GM12878 (cell line): ENCODE measurements around the gene SFT2D3. TPM values are rescaled to one million over a fixed set of nuclear protein-coding genes. Genes with fewer than 3 reads are reported as not detected.

Experiments
- ATAC-seq: fragments of 200-7000 bp; cut with Tn5 transposase; 3 replicates; pipeline ENCODE4 v1.9.1; 2020; ENCODE audit warnings: mild to moderate bottlenecking, moderate library complexity
- BruUV-seq: library from RNA; stranded (reverse); fragments of 400-500 nt; replicated peaks from 2 replicates; lab custom pipeline; 2021; lab: Mats Ljungman, UMichigan
- CTCF ChIA-PET: fragments of 300-600 bp; sonication (Branson Sonifier 250); formaldehyde crosslinking; extraction: SDS; loops from one replicate; lab custom pipeline; 2021; ENCODE audit warnings: inconsistent platforms; lab: Yijun Ruan, JAX
- POLR2A ChIA-PET: fragments of 350-600 bp; formaldehyde crosslinking; extraction: SDS; loops from one replicate; lab custom pipeline; 2021; ENCODE audit warnings: inconsistent platforms; lab: Charles Lee
- RAD21 ChIA-PET: fragments of 300-600 bp; sonication (Branson Sonifier 250); formaldehyde crosslinking; loops from one replicate; lab custom pipeline; 2023; ENCODE audit warnings: antibody characterized with exemption; ENCODE audit not compliant: unreplicated experiment; lab: Charles Lee
- SMC1A ChIA-PET: fragments of 300-600 bp; sonication (Branson Sonifier 250); formaldehyde crosslinking; loops from one replicate; lab custom pipeline; 2023; ENCODE audit not compliant: unreplicated experiment, uncharacterized antibody; lab: Charles Lee
- DNase-seq: peaks from one replicate; pipeline ENCODE4 v3.0.0-alpha.2; 2011; ENCODE audit warnings: low read depth, low spot score
- FAIRE-seq: peaks from 3 replicates; lab custom pipeline; 2011; peaks lifted over from hg19 to GRCh38; lab: Jason Lieb, UNC
- H2AFZ ChIP-seq: 2 replicates; pipeline ENCODE4 v1.6.0; 2011; ENCODE audit warnings: low read depth, low read length, control low read depth; ENCODE audit not compliant: control insufficient read depth
- H3K27ac ChIP-seq: 2 replicates; pipeline ENCODE4 v1.5.1; 2011; ENCODE audit warnings: control low read depth; ENCODE audit not compliant: control insufficient read depth, insufficient read depth
- H3K27me3 ChIP-seq, 2 experiments: replicated peaks in 1 of 2; 2 replicates each; pipeline versions ENCODE4 v1.6.0 to v1.6.1; 2011; ENCODE audit warnings: low read length in 1 of 2; ENCODE audit not compliant: control insufficient read depth in 2 of 2, insufficient read depth in 2 of 2
- H3K36me3 ChIP-seq, 2 experiments: 2 replicates each; pipeline ENCODE4 v1.5.1; 2011; ENCODE audit warnings: low read length in 1 of 2; ENCODE audit not compliant: control insufficient read depth in 2 of 2, insufficient read depth in 2 of 2
- H3K4me1 ChIP-seq: 2 replicates; pipeline ENCODE4 v1.6.1; 2011; ENCODE audit warnings: mild to moderate bottlenecking, low read length, moderate library complexity, mixed read lengths; ENCODE audit not compliant: control insufficient read depth, insufficient read depth
- H3K4me2 ChIP-seq: 2 replicates; pipeline ENCODE4 v1.6.0; 2011; ENCODE audit warnings: control low read depth; ENCODE audit not compliant: control insufficient read depth, insufficient read depth
- H3K4me3 ChIP-seq: fragments of 200-600 bp; sonication (generic); 2 replicates; pipeline ENCODE4 v1.5.1; 2016
- H3K79me2 ChIP-seq: 2 replicates; pipeline ENCODE4 v1.6.0; 2011; ENCODE audit warnings: low read length; ENCODE audit not compliant: control insufficient read depth, insufficient read depth
- H3K9ac ChIP-seq: 2 replicates; pipeline ENCODE4 v1.8.0; 2011; ENCODE audit warnings: low read length, control low read depth, mixed read lengths; ENCODE audit not compliant: control insufficient read depth, insufficient read depth
- H3K9me3 ChIP-seq: replicated peaks from 3 replicates; pipeline ENCODE4 v1.5.1; 2011; ENCODE audit warnings: mild to moderate bottlenecking, low read length; ENCODE audit not compliant: control insufficient read depth, insufficient read depth
- H4K20me1 ChIP-seq: 2 replicates; pipeline ENCODE4 v1.6.0; 2011; ENCODE audit not compliant: control insufficient read depth, insufficient read depth
- ASH2L ChIP-seq: fragments of 300-600, 200-600 bp; sonication (generic); IDR thresholded peaks from 2 replicates; pipeline ENCODE4 v1.6.1; 2017; ENCODE audit warnings: low read depth, mild to moderate bottlenecking, borderline replicate concordance
- CREM ChIP-seq: IDR thresholded peaks from 2 replicates; pipeline ENCODE4 v1.6.1; 2014; ENCODE audit warnings: antibody characterized with exemption, low read depth
- DPF2 ChIP-seq: fragments of 450-650 bp; IDR thresholded peaks from 2 replicates; pipeline ENCODE4 v1.6.1; 2017; ENCODE audit warnings: mild to moderate bottlenecking
- ESRRA ChIP-seq: IDR thresholded peaks from 2 replicates; pipeline ENCODE4 v1.6.1; 2012; ENCODE audit warnings: mild to moderate bottlenecking, low read length, improper control_type of control experiment
- FOS ChIP-seq: IDR thresholded peaks from 3 replicates; pipeline ENCODE4 v1.6.1; 2011; ENCODE audit warnings: borderline replicate concordance; ENCODE audit not compliant: insufficient read length; ENCODE audit errors: extremely low read depth
- KLF5 ChIP-seq: fragments of 450-650 bp; IDR thresholded peaks from 2 replicates; pipeline ENCODE4 v1.6.1; 2014; ENCODE audit warnings: mild to moderate bottlenecking; ENCODE audit not compliant: partially characterized antibody
- MYC ChIP-seq: IDR thresholded peaks from 2 replicates; pipeline ENCODE4 v1.6.1; 2011; ENCODE audit warnings: mild to moderate bottlenecking, low read length, moderate library complexity, inconsistent platforms; ENCODE audit not compliant: insufficient read depth, insufficient replicate concordance, insufficient read length, severe bottlenecking
- RFX5 ChIP-seq: IDR thresholded peaks from 2 replicates; pipeline ENCODE4 v1.6.1; 2011; ENCODE audit warnings: low read depth, low read length, improper control_type of control experiment
- TCF3 ChIP-seq: IDR thresholded peaks from 2 replicates; pipeline ENCODE4 v1.6.1; 2012; ENCODE audit warnings: low read depth, mild to moderate bottlenecking, low read length, borderline replicate concordance; ENCODE audit not compliant: insufficient read depth
- WGBS: methylation state at CpG from one replicate; pipeline ENCODE4 v1.1.6; 2016; ENCODE audit warnings: low lambda C conversion rate; ENCODE audit not compliant: insufficient replicate concordance, insufficient coverage; ENCODE audit errors: missing lambda C conversion rate; 5-methylcytosine and 5-hydroxymethylcytosine counted together
- in situ Hi-C: fragments of 300-500 bp; cut with MboI; formaldehyde crosslinking; loops from 9 replicates; pipeline ENCODE4 v1.14.3; 2018; ENCODE audit warnings: mixed read lengths
- intact Hi-C: fragments of 100-400 bp; cut with micrococcal nuclease; formaldehyde crosslinking; loops from one replicate; pipeline ENCODE4 v1.14.2; 2022; ENCODE audit not compliant: unreplicated experiment
- polyA plus RNA-seq, 11 experiments: library from polyadenylated mRNA; depleted of rRNA in 4 of 11; unstranded in 6 of 11; stranded (reverse) in 5 of 11; fragments of >200 nt; fragmentation: Nextera tagmentation in 4 of 11; fragmentation: Illumina TruSeq in 1 of 11; extraction: Ambion mirVana in 4 of 11; extraction: Trizol in 1 of 11; gene quantifications; 1 replicate in 1 of 11; 2 replicates in 10 of 11; pipeline versions ENCODE4 v1.2.1 to v1.2.3, GENCODE V29; 2011 to 2016; ENCODE audit warnings: inconsistent platforms in 2 of 11, missing spikeins in 2 of 11, low read depth in 1 of 11
- total RNA-seq, 4 experiments: library from RNA; depleted of rRNA in 3 of 4; stranded (reverse); fragments of >200 nt in 3 of 4; fragmentation: Illumina TruSeq in 1 of 4; extraction: Trizol in 1 of 4; gene quantifications; 2 replicates each; pipeline versions ENCODE4 v1.2.1 to v1.2.3, GENCODE V29; 2013 to 2021
- TF ChIP-seq, protein P1 (sequence below): IDR thresholded peaks from 2 replicates; pipeline ENCODE4 v1.6.1; 2012; ENCODE audit warnings: low read depth, low read length, improper control_type of control experiment
- TF ChIP-seq, protein P2 (sequence below): fragments of 450-650 bp; formaldehyde crosslinking; IDR thresholded peaks from 2 replicates; pipeline ENCODE4 v1.5.0; 2022; ENCODE audit warnings: mild to moderate bottlenecking, missing genetic modification characterization

The SFT2D3 gene
- total and polyA plus RNA-seq, 10 of the 15 experiments (the other 5 are each of a cell fraction or from before 2014, with no cell fraction given): 4.2 to 8.4 (median 6.6) TPM; not detected in 4

- Histone ChIP-seq H3K79me2 (no peaks in the 10 kb centered on the region), H2AFZ (no peak overlapping the region), H3K27me3 (peaks cover 3 to 10% of the 10 kb centered on the region in 2 experiments; a peak in 3 of 4 replicates), H4K20me1 (no peaks in the 10 kb centered on the region), H3K4me2 (no peak overlapping the region), H3K4me1 (no peaks in the 10 kb centered on the region), H3K4me3 (no peak overlapping the region), H3K9me3 (no peaks in the 10 kb centered on the region), H3K27ac (no peak overlapping the region), H3K36me3 (no peaks in the 10 kb centered on the region), H3K9ac (no peak overlapping the region)
- 33% methylated on average over 10 of the region's 10 CpGs for WGBS
- FAIRE-seq (no peak), DNase-seq (no peak), ATAC-seq (no peak)
- POLR2A ChIA-PET: no interaction called here
- no TSS peak for BruUV-seq
- RAD21 ChIA-PET: interaction anchor here (0.7 kb wide), 1 partner anchor 39 kb away, joined by 3 read pairs; no protein-coding TSS in a partner anchor
- intact Hi-C loops (no loop called here), in situ Hi-C loops (no loop called here)
- no peak for TF ChIP-seq FOS
- TF ChIP-seq DPF2: no peak
- TF ChIP-seq MYC: no peak
- CTCF ChIA-PET: no interaction called here
- SMC1A ChIA-PET: no interaction called here
Observed at GRCh38 chr2:127670055-127670956, 31.0 kb upstream of the SFT2D3 start.

DNA sequence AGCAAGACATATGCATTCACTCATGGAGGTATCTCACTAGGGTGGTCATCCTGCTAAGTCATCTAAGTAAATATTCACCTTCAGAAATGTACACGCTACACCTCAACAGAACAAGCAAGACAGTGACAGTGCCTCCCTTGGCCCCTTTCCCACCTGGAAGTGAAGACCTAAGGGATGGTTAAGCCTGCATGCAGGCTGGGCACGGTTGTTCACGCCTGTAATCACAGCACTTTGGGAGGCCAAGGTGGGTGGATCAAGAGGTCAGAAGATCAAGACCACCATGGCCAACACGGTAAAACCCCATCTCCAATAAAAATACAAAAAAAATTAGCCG, 30.4 kb upstream of the SFT2D3 start:
- H3K4me1 ChIP-seq: no peaks in the 10 kb centered on the region
- in situ Hi-C loops: no loop called here
- H3K9me3 ChIP-seq: no peaks in the 10 kb centered on the region
- ChIA-PET CTCF (no interaction called here), SMC1A (no interaction called here), POLR2A (no interaction called here), RAD21 (interaction anchor here (0.7 kb wide), 1 partner anchor 40 kb away, joined by 3 read pairs; no protein-coding TSS in a partner anchor)
- H3K9ac ChIP-seq: no peak overlapping the region
- intact Hi-C loops: no loop called here
- DNase-seq (no peak), FAIRE-seq (no peak), ATAC-seq (no peak)
- H2AFZ ChIP-seq: no peak overlapping the region
- peaks cover 3 to 10% of the 10 kb centered on the region in 2 experiments; a peak in 3 of 4 replicates for H3K27me3 ChIP-seq
- no peak overlapping the region for H3K27ac ChIP-seq
- no peak overlapping the region for H3K4me2 ChIP-seq
- H3K36me3 ChIP-seq: no peaks in the 10 kb centered on the region
- no peaks in the 10 kb centered on the region for H3K79me2 ChIP-seq
- no TSS peak for BruUV-seq
- WGBS: 33% methylated on average over 5 of the region's 5 CpGs
- H4K20me1 ChIP-seq: no peaks in the 10 kb centered on the region
- no peak for TF ChIP-seq KLF5
- TF ChIP-seq, protein P1, sequence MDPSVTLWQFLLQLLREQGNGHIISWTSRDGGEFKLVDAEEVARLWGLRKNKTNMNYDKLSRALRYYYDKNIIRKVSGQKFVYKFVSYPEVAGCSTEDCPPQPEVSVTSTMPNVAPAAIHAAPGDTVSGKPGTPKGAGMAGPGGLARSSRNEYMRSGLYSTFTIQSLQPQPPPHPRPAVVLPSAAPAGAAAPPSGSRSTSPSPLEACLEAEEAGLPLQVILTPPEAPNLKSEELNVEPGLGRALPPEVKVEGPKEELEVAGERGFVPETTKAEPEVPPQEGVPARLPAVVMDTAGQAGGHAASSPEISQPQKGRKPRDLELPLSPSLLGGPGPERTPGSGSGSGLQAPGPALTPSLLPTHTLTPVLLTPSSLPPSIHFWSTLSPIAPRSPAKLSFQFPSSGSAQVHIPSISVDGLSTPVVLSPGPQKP: no peak
- no peak for TF ChIP-seq ESRRA
- TF ChIP-seq CREM: no peak
- TF ChIP-seq ASH2L: no peak
- TF ChIP-seq, protein P2, sequence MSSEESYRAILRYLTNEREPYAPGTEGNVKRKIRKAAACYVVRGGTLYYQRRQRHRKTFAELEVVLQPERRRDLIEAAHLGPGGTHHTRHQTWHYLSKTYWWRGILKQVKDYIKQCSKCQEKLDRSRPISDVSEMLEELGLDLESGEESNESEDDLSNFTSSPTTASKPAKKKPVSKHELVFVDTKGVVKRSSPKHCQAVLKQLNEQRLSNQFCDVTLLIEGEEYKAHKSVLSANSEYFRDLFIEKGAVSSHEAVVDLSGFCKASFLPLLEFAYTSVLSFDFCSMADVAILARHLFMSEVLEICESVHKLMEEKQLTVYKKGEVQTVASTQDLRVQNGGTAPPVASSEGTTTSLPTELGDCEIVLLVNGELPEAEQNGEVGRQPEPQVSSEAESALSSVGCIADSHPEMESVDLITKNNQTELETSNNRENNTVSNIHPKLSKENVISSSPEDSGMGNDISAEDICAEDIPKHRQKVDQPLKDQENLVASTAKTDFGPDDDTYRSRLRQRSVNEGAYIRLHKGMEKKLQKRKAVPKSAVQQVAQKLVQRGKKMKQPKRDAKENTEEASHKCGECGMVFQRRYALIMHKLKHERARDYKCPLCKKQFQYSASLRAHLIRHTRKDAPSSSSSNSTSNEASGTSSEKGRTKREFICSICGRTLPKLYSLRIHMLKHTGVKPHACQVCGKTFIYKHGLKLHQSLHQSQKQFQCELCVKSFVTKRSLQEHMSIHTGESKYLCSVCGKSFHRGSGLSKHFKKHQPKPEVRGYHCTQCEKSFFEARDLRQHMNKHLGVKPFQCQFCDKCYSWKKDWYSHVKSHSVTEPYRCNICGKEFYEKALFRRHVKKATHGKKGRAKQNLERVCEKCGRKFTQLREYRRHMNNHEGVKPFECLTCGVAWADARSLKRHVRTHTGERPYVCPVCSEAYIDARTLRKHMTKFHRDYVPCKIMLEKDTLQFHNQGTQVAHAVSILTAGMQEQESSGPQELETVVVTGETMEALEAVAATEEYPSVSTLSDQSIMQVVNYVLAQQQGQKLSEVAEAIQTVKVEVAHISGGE: no peak
- TF ChIP-seq TCF3: no peak
- no peak for TF ChIP-seq RFX5
- H3K4me3 ChIP-seq: no peak overlapping the region
